GM20000 (cell line): ENCODE results near the gene PPP1R16B.

ENCODE experiments used
- DNase-seq: peaks from one replicate; pipeline ENCODE4 v3.0.0; 2012; ENCODE audit warnings: low spot score
- CTCF ChIP-seq: IDR thresholded peaks from 2 replicates; pipeline ENCODE4 v1.5.1; 2012; ENCODE audit warnings: mild to moderate bottlenecking, control low read depth; ENCODE audit errors: extremely low read depth, missing control alignments

The PPP1R16B gene

GRCh38 chr20:38805958-38806854 is 709 bp downstream of the PPP1R16B start:
- peak; percentile 45 for TF ChIP-seq CTCF
- DNase-seq: peak; percentile 67

- DNase-seq: peak; percentile 66
- TF ChIP-seq CTCF: no peak
These were observed 1.6 kb downstream of the PPP1R16B start for GRCh38 chr20:38806855-38807655.

- DNase-seq: peak; percentile 47
- no peak for TF ChIP-seq CTCF
These were observed 4.4 kb downstream of the PPP1R16B start for GRCh38 chr20:38809942-38810341.

- no peak for TF ChIP-seq CTCF
- no peak for DNase-seq
These were observed 5.6 kb downstream of the PPP1R16B start for GRCh38 chr20:38810926-38811630.

GRCh38 chr20:38811769-38812168 is 6.3 kb downstream of the PPP1R16B start:
- no peak for TF ChIP-seq CTCF
- no peak for DNase-seq

GRCh38 chr20:38812182-38812581 is 6.7 kb downstream of the PPP1R16B start:
- TF ChIP-seq CTCF: no peak
- no peak for DNase-seq
